Skin of body (tissue), 2 donors: ENCODE measurements around the gene CDH23. TPM values are rescaled to one million over a fixed set of nuclear protein-coding genes. Genes with fewer than 3 reads are reported as not detected.
"Not testable (repeated sequence)": the region's sequence is repeated elsewhere in the genome, so short reads cannot be mapped to it uniquely, and the experiment has no call there.

Source experiments
- DNase-seq: peaks from one replicate; lab custom pipeline; 2025; lab: John Stamatoyannopoulos, UW
- total RNA-seq: library from RNA; depleted of rRNA; stranded (reverse); fragments of >200 nt; gene quantifications from one replicate; pipeline ENCODE4 v1.2.3, GENCODE V29; 2014

The CDH23 gene
- 6.3 TPM for total RNA-seq

GRCh38 chr10:71396711-71397295 lies at the start of gene CDH23:
Gene CDH23 (plus strand): TSS chr10:71396920. CDS start chr10:71439832, 42,912 bp downstream.
- no peak for DNase-seq

DNA sequence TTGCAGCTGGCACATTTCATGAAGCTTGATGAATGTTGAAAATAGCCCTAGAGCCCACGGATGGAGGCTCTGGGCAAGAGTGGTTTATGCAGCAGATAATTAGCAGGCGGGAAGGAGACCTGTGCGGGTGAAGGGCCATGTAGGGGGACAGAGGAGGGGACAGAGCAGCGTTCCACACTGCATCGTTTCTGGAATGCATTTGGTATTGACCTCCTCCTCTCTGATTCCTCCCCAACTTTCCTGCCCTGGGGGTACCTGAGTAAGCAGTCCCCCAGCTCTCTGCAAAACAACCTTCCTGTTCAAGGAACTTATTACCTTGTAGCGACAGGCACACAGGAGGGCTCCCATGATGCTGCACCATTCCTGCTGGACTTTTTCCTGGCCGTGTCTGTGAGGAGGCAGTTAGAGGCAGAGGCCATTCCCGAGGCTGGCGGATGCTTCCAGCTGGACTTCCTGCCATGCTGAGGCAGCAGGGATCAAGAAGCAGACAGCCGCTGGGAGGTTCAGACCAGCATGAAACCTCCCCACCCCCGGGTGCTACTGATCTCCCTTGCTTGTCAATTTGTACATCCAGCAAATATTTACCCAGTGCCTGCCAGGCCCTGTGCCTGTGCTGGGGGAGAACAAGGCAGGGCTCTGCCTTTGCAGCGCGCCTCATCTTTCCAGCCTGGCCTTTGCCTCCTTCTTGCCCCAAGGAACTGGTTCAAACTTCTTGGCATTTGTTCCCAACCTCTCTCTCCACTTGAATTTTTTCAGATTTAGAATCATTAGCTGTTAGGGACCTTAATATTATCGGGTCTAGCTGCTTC lies 48.9 kb upstream of the CDH23 start:
- DNase-seq: no peak

DNA sequence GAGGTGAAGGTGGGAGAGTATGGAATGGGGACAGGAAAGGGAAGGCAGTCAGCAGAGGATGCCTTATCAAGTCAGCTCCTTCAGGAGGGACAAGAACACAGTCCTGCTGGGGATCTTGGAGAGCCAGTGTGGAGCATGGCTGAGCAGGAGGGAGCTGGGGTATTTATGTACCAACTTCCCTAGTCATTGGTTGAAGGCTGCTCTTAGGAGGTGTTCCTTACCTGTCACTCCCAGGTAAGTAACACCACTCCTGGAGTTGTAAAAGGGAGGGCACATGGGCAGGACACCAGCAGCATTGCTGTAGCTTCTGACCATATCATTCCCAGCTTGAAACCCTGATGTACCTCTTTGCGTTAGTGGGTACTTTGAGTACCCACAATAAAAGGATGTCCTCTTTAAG lies 47.9 kb upstream of the CDH23 start:
- DNase-seq: no peak

- DNase-seq: no peak
These were observed 47.3 kb upstream of the CDH23 start for GRCh38 chr10:71349406-71349805.

DNA sequence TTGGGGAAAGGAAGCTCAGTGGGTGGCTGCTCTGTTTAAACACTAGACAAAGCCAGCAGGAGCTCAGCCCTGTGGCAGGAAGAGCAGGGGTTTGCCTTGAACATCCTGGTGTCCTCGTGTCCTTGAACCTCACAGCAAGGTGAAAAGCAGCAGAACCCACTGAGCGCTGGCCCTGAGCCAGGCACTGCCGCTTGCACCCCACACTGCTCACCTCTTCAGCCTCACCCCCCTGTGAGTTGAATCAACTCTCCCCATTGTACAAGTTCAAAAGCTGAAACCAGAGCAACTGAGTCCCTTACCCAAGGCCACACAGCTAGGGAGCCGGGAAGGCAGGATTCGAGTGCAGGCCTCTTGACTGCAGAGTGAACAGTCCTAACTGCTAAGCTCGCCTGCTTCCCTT lies 45.6 kb upstream of the CDH23 start:
- DNase-seq: no peak

DNA sequence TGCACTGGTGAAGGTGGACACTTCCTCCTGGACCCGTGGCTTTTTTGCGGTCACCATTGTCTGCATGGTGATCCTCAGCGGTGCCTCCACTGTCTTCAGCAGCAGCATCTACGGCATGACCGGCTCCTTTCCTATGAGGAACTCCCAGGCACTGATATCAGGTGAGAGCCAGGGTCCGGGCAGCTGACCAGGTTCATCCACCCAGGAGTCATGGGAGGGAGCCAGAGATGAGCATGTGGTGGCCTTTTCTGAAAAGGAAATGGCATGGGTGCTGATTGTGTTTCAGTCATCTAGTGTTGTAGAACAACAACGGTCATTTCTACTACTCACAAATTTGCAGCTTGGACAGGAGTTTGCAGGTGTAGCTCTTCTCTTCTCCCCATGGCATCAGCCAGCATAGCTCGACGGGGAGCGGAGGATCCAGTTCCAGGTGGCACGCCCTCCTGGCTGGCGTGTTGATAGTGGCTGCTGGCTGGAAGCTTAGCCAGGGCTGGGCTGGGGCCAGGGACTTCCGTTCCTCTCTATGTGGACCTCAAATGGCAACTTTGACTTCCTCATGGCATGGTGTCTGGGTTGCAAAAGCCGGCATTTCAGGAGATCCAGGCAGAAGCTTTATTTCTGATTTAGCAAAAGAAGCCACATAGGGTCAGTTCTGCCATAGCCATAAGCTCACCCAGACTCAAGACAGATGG lies 44.9 kb upstream of the CDH23 start:
- DNase-seq: no peak

DNA sequence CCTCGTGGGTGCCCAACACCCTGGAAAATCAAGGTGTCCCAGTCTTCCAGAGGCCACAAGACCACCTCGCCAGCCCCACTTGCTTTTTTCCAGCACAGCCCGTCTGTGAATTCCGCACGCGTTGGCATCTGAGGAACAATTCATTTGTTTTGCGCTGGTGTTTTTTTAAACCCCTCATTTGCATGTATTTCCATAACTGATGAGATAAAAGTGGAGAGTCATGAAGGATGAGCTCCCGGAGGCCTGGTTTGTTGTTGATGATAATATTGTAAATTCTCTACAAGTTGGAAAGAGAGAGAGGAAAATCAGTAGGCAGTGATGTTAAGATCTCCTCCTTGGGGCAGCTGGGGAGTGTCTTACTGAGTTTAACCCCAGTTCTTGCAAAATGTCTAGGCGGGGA lies 43.1 kb upstream of the CDH23 start:
- no peak for DNase-seq

DNA sequence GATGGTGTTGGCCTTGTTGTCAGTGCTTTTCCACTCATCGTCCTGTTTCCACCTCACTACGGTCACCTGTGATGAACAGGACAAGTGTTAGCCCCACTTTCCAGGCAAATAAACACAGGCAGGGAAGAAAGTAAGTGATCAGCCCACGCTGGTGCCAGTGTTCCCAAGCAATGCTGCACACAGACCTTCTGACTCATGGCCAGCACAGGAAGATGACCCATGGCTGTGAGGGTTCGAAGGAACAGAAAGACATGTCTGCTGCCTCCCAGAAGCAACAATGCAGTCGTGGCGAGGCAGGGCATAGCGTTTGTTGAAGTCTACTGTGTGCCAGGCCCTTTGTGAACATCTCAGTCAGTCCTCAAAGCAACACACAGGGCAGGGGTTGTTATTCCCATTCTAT lies 41.9 kb upstream of the CDH23 start:
- no peak for DNase-seq

GRCh38 chr10:71355886-71356285 lies 40.8 kb upstream of the CDH23 start:
- DNase-seq: no peak

- DNase-seq: no peak
These were observed 38.9 kb upstream of the CDH23 start for GRCh38 chr10:71357792-71358265.

DNA sequence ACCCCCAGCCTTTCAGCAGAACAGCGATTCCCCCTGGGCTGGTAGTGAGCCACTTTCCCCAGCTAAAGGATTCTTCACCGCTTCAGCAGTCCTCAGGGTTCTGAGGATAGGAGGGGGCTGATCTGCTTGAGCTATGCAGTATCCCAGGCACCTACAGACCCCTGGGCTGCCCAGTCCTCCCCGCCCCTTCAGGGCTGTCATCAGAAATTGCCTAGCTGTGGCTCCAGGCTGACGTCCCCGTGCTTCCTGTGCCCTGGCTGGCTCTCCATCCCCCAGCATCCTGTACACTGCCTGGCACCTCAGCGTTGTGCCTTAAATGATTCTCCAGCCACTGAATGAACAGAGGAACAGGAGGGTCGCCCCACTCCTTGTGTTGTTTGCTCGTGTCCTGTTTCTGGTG lies 38.4 kb upstream of the CDH23 start:
- DNase-seq: no peak

DNA sequence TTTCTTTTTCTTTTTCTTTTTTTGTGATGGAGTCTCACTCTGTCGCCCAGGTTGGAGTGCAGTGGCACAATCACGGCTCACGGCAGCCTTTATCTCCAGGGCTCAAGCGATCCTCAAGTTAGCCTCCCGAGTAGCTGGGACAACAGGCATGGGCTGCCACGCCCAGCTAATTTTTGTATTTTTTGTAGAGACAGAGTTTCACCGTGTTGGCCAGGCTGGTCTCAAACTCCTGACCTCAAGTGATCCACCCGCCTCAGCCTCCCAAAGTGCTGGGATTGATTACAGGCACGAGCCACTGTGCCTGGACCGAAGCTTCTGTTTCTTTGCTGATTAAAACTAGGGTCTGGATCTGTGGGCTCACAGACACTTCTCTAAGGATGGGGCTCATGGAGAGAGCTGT lies 37.8 kb upstream of the CDH23 start:
- not testable (repeated sequence) for DNase-seq

DNA sequence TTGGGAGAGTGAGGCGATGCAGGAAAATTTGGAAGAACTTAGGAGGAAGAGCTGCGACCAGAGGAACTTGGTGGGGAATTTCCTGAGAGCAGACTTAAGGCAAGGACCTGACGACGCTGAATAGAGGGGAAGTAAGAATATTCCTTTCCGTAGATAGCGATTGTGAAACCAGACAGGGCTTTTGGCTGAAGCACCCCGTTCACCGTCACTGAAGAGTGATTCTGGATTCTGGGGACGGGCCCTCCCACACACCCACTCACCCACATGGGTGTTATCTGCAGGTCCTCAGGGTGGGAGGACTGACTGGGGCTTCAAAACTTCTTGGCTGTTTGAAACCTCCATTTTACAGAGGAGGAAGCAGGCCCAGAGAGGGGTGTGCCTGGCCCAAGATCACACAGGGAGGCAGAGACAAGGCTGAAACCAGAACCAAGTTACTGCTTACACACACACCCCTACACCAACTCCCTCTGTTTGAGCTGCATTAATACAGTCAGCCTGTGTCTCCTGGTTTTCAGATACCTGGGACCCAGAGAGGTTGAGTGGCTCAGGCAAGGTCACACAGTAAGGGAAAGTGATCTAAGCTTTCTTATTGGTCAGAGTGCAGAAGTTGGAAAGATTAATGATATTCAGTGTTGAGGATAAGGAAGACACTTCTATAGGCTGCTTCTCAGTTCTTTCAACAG lies 37.2 kb upstream of the CDH23 start:
- no peak for DNase-seq

DNA sequence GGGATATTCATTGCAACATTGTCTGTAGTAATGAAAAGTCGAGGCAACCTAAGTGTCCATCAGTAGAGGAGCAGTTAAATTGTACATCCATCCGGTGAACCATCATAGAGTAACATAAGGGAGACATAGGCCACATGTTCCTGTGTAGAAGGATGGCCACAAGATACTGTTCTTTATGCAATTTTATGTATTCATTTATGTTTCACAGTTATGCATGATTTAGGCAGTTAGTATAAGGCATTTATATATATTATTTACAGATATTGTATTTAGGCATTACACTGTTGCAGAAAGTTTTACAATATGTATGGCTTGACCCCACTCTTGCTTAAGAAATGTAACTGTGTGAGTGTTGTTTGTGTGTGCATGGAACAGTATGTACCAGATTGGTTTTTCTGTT lies 36.0 kb upstream of the CDH23 start:
- no peak for DNase-seq

- DNase-seq: no peak
These were observed 35.1 kb upstream of the CDH23 start for GRCh38 chr10:71361581-71361980.

- no peak for DNase-seq
These were observed 34.6 kb upstream of the CDH23 start for GRCh38 chr10:71362141-71362540.

GRCh38 chr10:71363936-71364335 lies 32.8 kb upstream of the CDH23 start:
- no peak for DNase-seq

GRCh38 chr10:71365366-71365765 lies 31.4 kb upstream of the CDH23 start:
- no peak for DNase-seq

GRCh38 chr10:71366690-71367089 lies 30.0 kb upstream of the CDH23 start:
- DNase-seq: no peak

- DNase-seq: no peak
These were observed 29.4 kb upstream of the CDH23 start for GRCh38 chr10:71367271-71367670.

GRCh38 chr10:71368176-71368575 lies 28.5 kb upstream of the CDH23 start:
- DNase-seq: no peak

GRCh38 chr10:71368643-71369042 lies 28.1 kb upstream of the CDH23 start:
- no peak for DNase-seq
